ENCODE data around the gene EID2. TPM values are rescaled to one million over a fixed set of nuclear protein-coding genes. Genes with fewer than 3 reads are reported as not detected.

EID2 gene
- total RNA-seq, 1 donor from 2014 or later, result 17.2 TPM

GRCh38 chr19:39506598-39506943 is 33.4 kb downstream of the EID2 start:
- Histone ChIP-seq H4K20me1 (ENCODE audit: insufficient read depth, low read length) (no peaks in the 10 kb centered on the region), H3K27me3 (ENCODE audit: insufficient read depth, low read length) (peaks cover 6% of the 10 kb centered on the region), H3K4me1 (ENCODE audit: insufficient read depth, low read length) (peaks cover 3% of the 10 kb centered on the region), H3K36me3 (ENCODE audit: insufficient read depth, low read length) (no peaks in the 10 kb centered on the region), H2AFZ (ENCODE audit: low read depth, low read length) (peak overlapping the region; percentile 98), H3K4me2 (ENCODE audit: low read length) (peak overlapping the region; percentile 96), H3K4me3 (ENCODE audit: insufficient read depth, low read depth, low read length) (peak overlapping the region; percentile 17), H3K79me2 (ENCODE audit: insufficient read depth, low read length) (no peaks in the 10 kb centered on the region), H3K27ac (ENCODE audit: low read depth, low read length) (no peak overlapping the region), H3K9ac (ENCODE audit: low read length) (no peak overlapping the region), H3K9me3 (ENCODE audit: insufficient read depth, low read depth, low read length) (no peaks in the 10 kb centered on the region)
- peak overlapping the region; percentile 31 for H3K27ac Mint-ChIP-seq (ENCODE audit: unreplicated experiment)
- H3K4me1 Mint-ChIP-seq (ENCODE audit: low read depth, unreplicated experiment), result no peaks in the 10 kb centered on the region
- peaks cover 5% of the 10 kb centered on the region for H3K36me3 Mint-ChIP-seq (ENCODE audit: low read depth, unreplicated experiment)
- H3K27me3 Mint-ChIP-seq (ENCODE audit: low read depth, unreplicated experiment), result peaks cover 57% of the 10 kb centered on the region
- no peak for DNase-seq (ENCODE audit: low read depth)
- no peaks in the 10 kb centered on the region for H3K9me3 Mint-ChIP-seq (ENCODE audit: unreplicated experiment)
- TF ChIP-seq CTCF (IDR thresholded peaks at IDR 0.05; ENCODE audit: insufficient read depth, low read depth, low read length) (no peak), EZH2 (IDR thresholded peaks at IDR 0.05; ENCODE audit: insufficient read depth, low read length) (no peak)
- peak overlapping the region; percentile 79 for H3K4me3 Mint-ChIP-seq (ENCODE audit: unreplicated experiment)
- no peak for FAIRE-seq

GRCh38 chr19:39502640-39503417 is 37.1 kb downstream of the EID2 start:
- no peak overlapping the region for H3K4me3 Mint-ChIP-seq (ENCODE audit: unreplicated experiment)
- Histone ChIP-seq H3K4me2 (ENCODE audit: low read length) (peak overlapping the region; percentile 26), H3K27ac (ENCODE audit: low read depth, low read length) (no peak overlapping the region), H3K79me2 (ENCODE audit: insufficient read depth, low read length) (no peaks in the 10 kb centered on the region), H3K4me1 (ENCODE audit: insufficient read depth, low read length) (peaks cover 10% of the 10 kb centered on the region), H2AFZ (ENCODE audit: low read depth, low read length) (peak overlapping the region; percentile 34), H3K27me3 (ENCODE audit: insufficient read depth, low read length) (peaks cover 34% of the 10 kb centered on the region), H3K9me3 (ENCODE audit: insufficient read depth, low read depth, low read length) (no peaks in the 10 kb centered on the region), H3K4me3 (ENCODE audit: insufficient read depth, low read depth, low read length) (no peak overlapping the region), H3K9ac (ENCODE audit: low read length) (no peak overlapping the region), H3K36me3 (ENCODE audit: insufficient read depth, low read length) (no peaks in the 10 kb centered on the region), H4K20me1 (ENCODE audit: insufficient read depth, low read length) (no peaks in the 10 kb centered on the region)
- TF ChIP-seq EZH2 (IDR thresholded peaks at IDR 0.05; ENCODE audit: insufficient read depth, low read length) (no peak), CTCF (IDR thresholded peaks at IDR 0.05; ENCODE audit: insufficient read depth, low read depth, low read length) (peak; percentile 40)
- H3K27me3 Mint-ChIP-seq (ENCODE audit: low read depth, unreplicated experiment), result peaks cover 70% of the 10 kb centered on the region
- peak; percentile 45 for DNase-seq (ENCODE audit: low read depth)
- no peak overlapping the region for H3K27ac Mint-ChIP-seq (ENCODE audit: unreplicated experiment)
- H3K9me3 Mint-ChIP-seq (ENCODE audit: unreplicated experiment), result peaks cover 4% of the 10 kb centered on the region
- FAIRE-seq, result no peak
- H3K4me1 Mint-ChIP-seq (ENCODE audit: low read depth, unreplicated experiment), result peaks cover 5% of the 10 kb centered on the region
- H3K36me3 Mint-ChIP-seq (ENCODE audit: low read depth, unreplicated experiment), result peaks cover 2% of the 10 kb centered on the region

DNA sequence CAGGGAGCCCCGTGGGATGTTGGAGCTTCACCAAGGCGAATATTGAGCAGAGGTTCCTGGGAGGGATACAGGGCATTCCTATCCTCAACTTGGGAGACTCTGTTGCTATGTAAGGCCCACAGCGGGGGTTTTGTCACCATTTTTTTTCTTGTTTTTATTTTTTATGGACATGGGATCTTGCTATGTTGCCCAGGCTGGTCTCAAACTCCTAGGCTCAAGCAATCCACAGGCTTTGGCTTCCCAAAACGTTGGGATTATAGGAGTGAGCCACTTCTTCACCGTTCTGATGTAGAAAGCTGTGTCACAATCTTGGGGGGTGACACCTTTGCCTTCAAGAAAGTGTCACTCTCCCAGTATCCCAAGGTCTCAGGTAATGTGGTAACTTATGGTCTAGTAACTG is 38.6 kb downstream of the EID2 start:
- Mint-ChIP-seq H3K4me1 (ENCODE audit: low read depth, unreplicated experiment) (peaks cover 5% of the 10 kb centered on the region), H3K4me3 (ENCODE audit: unreplicated experiment) (no peak overlapping the region), H3K27me3 (ENCODE audit: low read depth, unreplicated experiment) (peaks cover 71% of the 10 kb centered on the region), H3K36me3 (ENCODE audit: low read depth, unreplicated experiment) (peaks cover 2% of the 10 kb centered on the region), H3K9me3 (ENCODE audit: unreplicated experiment) (peaks cover 4% of the 10 kb centered on the region), H3K27ac (ENCODE audit: unreplicated experiment) (no peak overlapping the region)
- H3K79me2 ChIP-seq (ENCODE audit: insufficient read depth, low read length), result no peaks in the 10 kb centered on the region
- DNase-seq (ENCODE audit: low read depth) (no peak), FAIRE-seq (no peak)
- H3K4me3 ChIP-seq (ENCODE audit: insufficient read depth, low read depth, low read length), result no peak overlapping the region
- no peak for TF ChIP-seq CTCF (IDR thresholded peaks at IDR 0.05; ENCODE audit: insufficient read depth, low read depth, low read length)
- TF ChIP-seq EZH2 (IDR thresholded peaks at IDR 0.05; ENCODE audit: insufficient read depth, low read length), result no peak
- H3K36me3 ChIP-seq (ENCODE audit: insufficient read depth, low read length), result no peaks in the 10 kb centered on the region
- H3K4me2 ChIP-seq (ENCODE audit: low read length), result no peak overlapping the region
- H3K4me1 ChIP-seq (ENCODE audit: insufficient read depth, low read length), result peaks cover 11% of the 10 kb centered on the region
- H3K9me3 ChIP-seq (ENCODE audit: insufficient read depth, low read depth, low read length), result no peaks in the 10 kb centered on the region
- H3K27ac ChIP-seq (ENCODE audit: low read depth, low read length), result no peak overlapping the region
- no peaks in the 10 kb centered on the region for H4K20me1 ChIP-seq (ENCODE audit: insufficient read depth, low read length)
- peaks cover 32% of the 10 kb centered on the region for H3K27me3 ChIP-seq (ENCODE audit: insufficient read depth, low read length)
- no peak overlapping the region for H2AFZ ChIP-seq (ENCODE audit: low read depth, low read length)
- H3K9ac ChIP-seq (ENCODE audit: low read length), result no peak overlapping the region
